Measurements from ENCODE around the gene TRMT112. TPM values are rescaled to one million over a fixed set of nuclear protein-coding genes. Genes with fewer than 3 reads are reported as not detected.
A peak's percentile ranks its signal among the peaks of the same experiment; 100 is the strongest.
"Not testable (repeated sequence)": the region's sequence is repeated elsewhere in the genome, so short reads cannot be mapped to it uniquely, and the experiment has no call there.

Gene TRMT112
- polyA plus RNA-seq, 4 donors: 208 to 244 (median 221) TPM

GRCh38 chr11:64334764-64335735 is 17.7 kb upstream of the TRMT112 start:
- no peak for DNase-seq (ENCODE audit: low read depth in 4 of 4, low spot score in 3 of 4)

- no peak for DNase-seq (ENCODE audit: low read depth in 4 of 4, low spot score in 3 of 4)
Observed at GRCh38 chr11:64333556-64333955, 16.2 kb upstream of the TRMT112 start.

- no peak for DNase-seq (ENCODE audit: low read depth in 4 of 4, low spot score in 3 of 4)
Observed at GRCh38 chr11:64331569-64332371, 14.4 kb upstream of the TRMT112 start.

GRCh38 chr11:64330888-64331287 is 13.5 kb upstream of the TRMT112 start:
- DNase-seq (ENCODE audit: low read depth in 4 of 4, low spot score in 3 of 4): no peak

GRCh38 chr11:64327993-64328392 is 10.6 kb upstream of the TRMT112 start:
- no peak for DNase-seq (ENCODE audit: low read depth in 4 of 4, low spot score in 3 of 4)

- DNase-seq (ENCODE audit: low read depth in 4 of 4, low spot score in 3 of 4): no peak
Observed at GRCh38 chr11:64327375-64327774, 10.0 kb upstream of the TRMT112 start.

- DNase-seq (ENCODE audit: low read depth in 4 of 4, low spot score in 3 of 4): no peak
Observed at GRCh38 chr11:64324692-64325469, 7.5 kb upstream of the TRMT112 start.

GRCh38 chr11:64323984-64324383 is 6.6 kb upstream of the TRMT112 start:
- DNase-seq (ENCODE audit: low read depth in 4 of 4, low spot score in 3 of 4): not testable (repeated sequence)

- no peak for DNase-seq (ENCODE audit: low read depth in 4 of 4, low spot score in 3 of 4)
Observed at GRCh38 chr11:64323373-64323772, 6.0 kb upstream of the TRMT112 start.

- DNase-seq (ENCODE audit: low read depth in 4 of 4, low spot score in 3 of 4): no peak
Observed at GRCh38 chr11:64322925-64323260, 5.5 kb upstream of the TRMT112 start.

GRCh38 chr11:64321533-64321932 is 4.2 kb upstream of the TRMT112 start:
- no peak for DNase-seq (ENCODE audit: low read depth in 4 of 4, low spot score in 3 of 4)

GRCh38 chr11:64321026-64321425 is 3.7 kb upstream of the TRMT112 start:
- no peak for DNase-seq (ENCODE audit: low read depth in 4 of 4, low spot score in 3 of 4)

GRCh38 chr11:64320556-64320955 is 3.2 kb upstream of the TRMT112 start:
- DNase-seq (ENCODE audit: low read depth in 4 of 4, low spot score in 3 of 4): no peak

- DNase-seq (ENCODE audit: low read depth in 4 of 4, low spot score in 3 of 4): no peak
Observed at GRCh38 chr11:64318766-64319761, 1.7 kb upstream of the TRMT112 start.

GRCh38 chr11:64317961-64318765 is 804 bp upstream of the TRMT112 start, which contains the start of gene PRDX5:
Gene PRDX5, plus strand, starts transcription at chr11:64318121. Its CDS starts 95 bp downstream, at chr11:64318216.
- peak; percentile 89 to 91 (median 90) for DNase-seq (ENCODE audit: low read depth in 4 of 4, low spot score in 3 of 4)

- DNase-seq (ENCODE audit: low read depth in 4 of 4, low spot score in 3 of 4): no peak
Observed at GRCh38 chr11:64316672-64317324, 561 bp downstream of the TRMT112 start.

- not testable (repeated sequence) for DNase-seq (ENCODE audit: low read depth in 4 of 4, low spot score in 3 of 4)
Observed at GRCh38 chr11:64315667-64316526, 1.5 kb downstream of the TRMT112 start.

Measured in left renal pelvis (tissue), 4 donors.